Osteocyte (in vitro differentiated cells): Measurements from ENCODE around the gene ERMP1. TPM values are rescaled to one million over a fixed set of nuclear protein-coding genes. Genes with fewer than 3 reads are reported as not detected.

Experiments
- DNase-seq: peaks from one replicate; pipeline ENCODE4 v3.0.0; 2021; ENCODE audit warnings: mixed read lengths; ENCODE audit not compliant: unreplicated experiment; ENCODE audit errors: extremely low spot score
- H3K27ac Mint-ChIP-seq: one replicate; pipeline ENCODE4 v1.8.0; 2021; ENCODE audit warnings: mild to moderate bottlenecking, mixed read lengths; ENCODE audit not compliant: unreplicated experiment
- H3K27me3 Mint-ChIP-seq: one replicate; pipeline ENCODE4 v1.8.0; 2021; ENCODE audit warnings: mixed read lengths; ENCODE audit not compliant: unreplicated experiment
- H3K36me3 Mint-ChIP-seq: one replicate; pipeline ENCODE4 v1.8.0; 2021; ENCODE audit warnings: mixed read lengths; ENCODE audit not compliant: unreplicated experiment
- H3K4me1 Mint-ChIP-seq: one replicate; pipeline ENCODE4 v1.8.0; 2021; ENCODE audit warnings: mixed read lengths; ENCODE audit not compliant: unreplicated experiment
- H3K4me3 Mint-ChIP-seq: one replicate; pipeline ENCODE4 v1.8.0; 2021; ENCODE audit warnings: mild to moderate bottlenecking, moderate library complexity, mixed read lengths; ENCODE audit not compliant: unreplicated experiment
- H3K9me3 Mint-ChIP-seq: one replicate; pipeline ENCODE4 v1.8.0; 2021; ENCODE audit warnings: mixed read lengths; ENCODE audit not compliant: unreplicated experiment
- CTCF ChIP-seq: fragments of 200-600 bp; sonication (generic); IDR thresholded peaks from 2 replicates; pipeline ENCODE4 v1.5.0; 2021; ENCODE audit warnings: antibody characterized with exemption, mild to moderate bottlenecking, moderate library complexity
- total RNA-seq: library from RNA; stranded (reverse); gene quantifications from 2 replicates; pipeline ENCODE4 v1.2.1, GENCODE V29; 2021

ERMP1 gene
- total RNA-seq, 1 donor from 2014 or later: 19.7 TPM

- DNase-seq: no peak
- peaks cover 74% of the 10 kb centered on the region for H3K36me3 Mint-ChIP-seq
- no peaks in the 10 kb centered on the region for H3K27me3 Mint-ChIP-seq
- H3K27ac Mint-ChIP-seq: no peak overlapping the region
- H3K4me1 Mint-ChIP-seq: peaks cover 2% of the 10 kb centered on the region
- no peaks in the 10 kb centered on the region for H3K9me3 Mint-ChIP-seq
- no peak overlapping the region for H3K4me3 Mint-ChIP-seq
- no peak for TF ChIP-seq CTCF
Measured at GRCh38 chr9:5760338-5760737, 72.6 kb downstream of the ERMP1 start.

GRCh38 chr9:5756633-5757032 lies 76.3 kb downstream of the ERMP1 start:
- no peak for DNase-seq
- H3K4me1 Mint-ChIP-seq: peaks cover 2% of the 10 kb centered on the region
- no peak overlapping the region for H3K4me3 Mint-ChIP-seq
- no peaks in the 10 kb centered on the region for H3K27me3 Mint-ChIP-seq
- H3K27ac Mint-ChIP-seq: no peak overlapping the region
- TF ChIP-seq CTCF: no peak
- H3K9me3 Mint-ChIP-seq: no peaks in the 10 kb centered on the region
- H3K36me3 Mint-ChIP-seq: peaks cover 57% of the 10 kb centered on the region

- TF ChIP-seq CTCF: no peak
- Mint-ChIP-seq H3K4me1 (no peaks in the 10 kb centered on the region), H3K36me3 (peaks cover 44% of the 10 kb centered on the region), H3K27ac (no peak overlapping the region), H3K9me3 (peaks cover 6% of the 10 kb centered on the region), H3K4me3 (no peak overlapping the region), H3K27me3 (no peaks in the 10 kb centered on the region)
- DNase-seq: no peak
Measured at GRCh38 chr9:5750569-5750968, 82.3 kb downstream of the ERMP1 start.

- Mint-ChIP-seq H3K4me3 (no peak overlapping the region), H3K9me3 (peaks cover 6% of the 10 kb centered on the region), H3K27me3 (no peaks in the 10 kb centered on the region), H3K27ac (no peak overlapping the region), H3K4me1 (no peaks in the 10 kb centered on the region), H3K36me3 (peaks cover 55% of the 10 kb centered on the region)
- no peak for DNase-seq
- TF ChIP-seq CTCF: no peak
Measured at GRCh38 chr9:5749306-5749705, 83.6 kb downstream of the ERMP1 start.

- Mint-ChIP-seq H3K9me3 (peaks cover 6% of the 10 kb centered on the region), H3K27me3 (no peaks in the 10 kb centered on the region), H3K4me3 (no peak overlapping the region), H3K4me1 (no peaks in the 10 kb centered on the region), H3K36me3 (peaks cover 59% of the 10 kb centered on the region), H3K27ac (no peak overlapping the region)
- TF ChIP-seq CTCF: no peak
- DNase-seq: no peak
Measured at GRCh38 chr9:5748438-5748837, 84.5 kb downstream of the ERMP1 start.
